ENCODE measurements around the gene DNAH14. TPM values are rescaled to one million over a fixed set of nuclear protein-coding genes. Genes with fewer than 3 reads are reported as not detected.
A peak's percentile ranks its signal among the peaks of the same experiment; 100 is the strongest.
"Not testable (repeated sequence)": the region's sequence is repeated elsewhere in the genome, so short reads cannot be mapped to it uniquely, and the experiment has no call there.

DNAH14 gene
- total and polyA plus RNA-seq, 2 experiments from 2014 or later: 13.5 to 40.8 TPM

DNA sequence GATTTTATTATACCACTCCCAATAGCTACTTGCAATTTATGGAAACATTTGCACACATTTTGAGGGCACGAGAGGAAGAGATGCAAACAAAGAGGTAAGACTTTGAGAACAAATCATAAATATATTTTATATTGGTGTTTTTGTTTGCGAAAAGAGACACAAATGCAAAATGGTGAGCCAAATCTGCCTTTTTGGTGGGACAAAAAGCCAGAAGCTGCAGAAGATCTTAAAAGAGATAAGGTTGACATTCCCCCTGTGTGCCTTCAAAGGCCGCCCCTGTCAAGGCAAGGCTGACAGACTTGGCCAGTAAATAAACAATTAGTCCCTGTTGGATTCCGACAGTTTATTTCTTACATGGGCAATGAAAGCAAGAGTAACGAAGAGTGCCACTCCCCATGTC, 375.5 kb downstream of the DNAH14 start:
- no peak overlapping the region for H3K27ac ChIP-seq
- no peaks in the 10 kb centered on the region for H3K9me3 ChIP-seq (ENCODE audit: low read depth)
- no peaks in the 10 kb centered on the region for H3K4me1 ChIP-seq (ENCODE audit: low read depth)
- DNase-seq (ENCODE audit: low read depth in 1 of 2, low spot score in 1 of 2): no peak
- TF ChIP-seq, protein P1, sequence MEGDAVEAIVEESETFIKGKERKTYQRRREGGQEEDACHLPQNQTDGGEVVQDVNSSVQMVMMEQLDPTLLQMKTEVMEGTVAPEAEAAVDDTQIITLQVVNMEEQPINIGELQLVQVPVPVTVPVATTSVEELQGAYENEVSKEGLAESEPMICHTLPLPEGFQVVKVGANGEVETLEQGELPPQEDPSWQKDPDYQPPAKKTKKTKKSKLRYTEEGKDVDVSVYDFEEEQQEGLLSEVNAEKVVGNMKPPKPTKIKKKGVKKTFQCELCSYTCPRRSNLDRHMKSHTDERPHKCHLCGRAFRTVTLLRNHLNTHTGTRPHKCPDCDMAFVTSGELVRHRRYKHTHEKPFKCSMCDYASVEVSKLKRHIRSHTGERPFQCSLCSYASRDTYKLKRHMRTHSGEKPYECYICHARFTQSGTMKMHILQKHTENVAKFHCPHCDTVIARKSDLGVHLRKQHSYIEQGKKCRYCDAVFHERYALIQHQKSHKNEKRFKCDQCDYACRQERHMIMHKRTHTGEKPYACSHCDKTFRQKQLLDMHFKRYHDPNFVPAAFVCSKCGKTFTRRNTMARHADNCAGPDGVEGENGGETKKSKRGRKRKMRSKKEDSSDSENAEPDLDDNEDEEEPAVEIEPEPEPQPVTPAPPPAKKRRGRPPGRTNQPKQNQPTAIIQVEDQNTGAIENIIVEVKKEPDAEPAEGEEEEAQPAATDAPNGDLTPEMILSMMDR (IDR thresholded peaks at IDR 0.05; ENCODE audit: low read depth, low read length): no peak
- no peaks in the 10 kb centered on the region for H3K36me3 ChIP-seq
- H3K27me3 ChIP-seq: no peaks in the 10 kb centered on the region
- no peak overlapping the region for H3K4me3 ChIP-seq

DNA sequence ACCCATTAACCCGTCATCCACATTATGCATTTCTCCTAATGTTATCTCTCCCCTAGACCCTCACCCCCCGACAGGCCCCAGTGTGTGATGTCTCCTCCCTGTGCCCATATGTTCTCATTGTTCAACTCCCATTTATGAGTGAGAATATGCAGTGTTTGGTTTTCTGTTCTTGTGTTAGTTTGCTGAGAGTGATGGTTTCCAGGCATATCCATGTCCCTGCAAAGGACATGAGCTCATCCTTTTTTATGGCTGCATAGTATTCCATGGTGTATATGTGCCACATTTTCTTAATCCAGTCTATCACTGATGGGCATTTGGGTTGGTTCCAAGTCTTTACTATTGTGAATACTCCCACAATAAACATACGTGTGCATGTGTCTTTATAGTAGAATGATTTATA, 381.1 kb downstream of the DNAH14 start:
- not testable (repeated sequence) for H3K27me3 ChIP-seq; DNase-seq (ENCODE audit: low read depth in 1 of 2, low spot score in 1 of 2); H3K9me3 ChIP-seq (ENCODE audit: low read depth); H3K36me3 ChIP-seq; H3K27ac ChIP-seq; H3K4me3 ChIP-seq; H3K4me1 ChIP-seq (ENCODE audit: low read depth)

DNA sequence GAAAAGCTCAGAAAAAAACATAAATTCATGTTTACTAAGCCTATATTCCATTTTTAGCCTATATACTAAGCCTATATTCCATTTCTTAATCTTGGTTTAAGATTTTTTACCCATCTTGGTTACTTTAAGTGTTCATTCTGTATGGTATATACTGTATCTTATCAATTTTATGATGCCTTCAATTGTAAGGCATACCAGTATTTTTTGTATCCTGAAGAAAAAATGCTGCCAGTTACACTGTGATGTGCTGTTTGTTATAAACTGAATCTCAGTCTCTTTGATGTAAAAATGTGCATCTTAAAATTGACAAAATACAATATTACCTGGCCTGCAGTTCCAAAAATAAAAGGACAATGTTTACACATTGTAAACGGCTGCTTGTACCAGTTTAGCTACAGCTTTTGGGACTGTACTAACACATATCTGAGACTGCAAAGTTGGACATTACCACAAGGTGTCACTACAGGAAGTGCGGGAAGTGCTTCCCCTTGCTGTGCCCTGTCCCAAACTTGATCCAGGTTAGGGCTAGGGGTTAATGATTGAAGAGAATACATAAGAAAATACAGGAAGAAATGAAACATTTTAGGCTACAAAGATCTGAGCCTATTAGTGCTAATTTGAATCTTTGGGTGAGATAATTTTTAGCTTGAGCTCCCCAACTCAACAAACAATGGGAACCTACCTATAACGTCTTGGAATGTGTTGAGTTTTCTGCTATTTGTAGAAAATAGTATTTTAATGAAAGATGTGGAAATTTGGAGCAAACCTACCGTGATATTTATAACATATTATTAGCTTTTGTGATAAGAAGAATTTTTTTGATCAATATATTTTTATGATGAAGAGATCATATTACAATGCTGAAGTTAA, 389.5 kb downstream of the DNAH14 start:
- no peaks in the 10 kb centered on the region for H3K9me3 ChIP-seq (ENCODE audit: low read depth)
- H3K27me3 ChIP-seq: no peaks in the 10 kb centered on the region
- H3K27ac ChIP-seq: no peak overlapping the region
- no peaks in the 10 kb centered on the region for H3K36me3 ChIP-seq
- DNase-seq (ENCODE audit: low read depth in 1 of 2, low spot score in 1 of 2): peak; percentile 63 to 65
- no peaks in the 10 kb centered on the region for H3K4me1 ChIP-seq (ENCODE audit: low read depth)
- no peak overlapping the region for H3K4me3 ChIP-seq
- TF ChIP-seq, protein P1 (IDR thresholded peaks at IDR 0.05; ENCODE audit: low read depth, low read length): peak; percentile 82

DNA sequence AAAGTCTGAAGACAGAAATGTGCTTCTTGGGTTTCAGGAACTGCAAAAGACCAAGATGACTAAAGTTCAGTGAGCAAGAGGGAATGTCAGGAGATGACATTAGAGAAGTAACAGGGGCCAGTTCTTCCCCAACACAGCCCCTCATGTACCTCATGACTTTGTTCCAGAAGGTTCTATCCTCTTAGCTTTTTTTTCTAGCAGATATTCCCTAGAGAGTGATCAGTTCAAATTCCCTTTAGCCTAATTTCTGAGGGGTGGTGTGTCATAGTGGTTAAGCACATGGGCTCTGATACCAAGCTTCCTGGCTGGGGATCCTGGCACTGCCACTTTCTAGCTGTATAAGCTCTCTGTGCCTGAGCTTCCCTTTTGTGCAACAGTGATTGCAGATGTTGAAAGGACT, 390.4 kb downstream of the DNAH14 start:
- DNase-seq (ENCODE audit: low read depth in 1 of 2, low spot score in 1 of 2): peak in 1 of 2 donors; percentile 40
- Histone ChIP-seq H3K9me3 (ENCODE audit: low read depth) (no peaks in the 10 kb centered on the region), H3K4me3 (no peak overlapping the region), H3K4me1 (ENCODE audit: low read depth) (no peaks in the 10 kb centered on the region), H3K27me3 (no peaks in the 10 kb centered on the region), H3K27ac (no peak overlapping the region), H3K36me3 (no peaks in the 10 kb centered on the region)
- TF ChIP-seq, protein P1 (IDR thresholded peaks at IDR 0.05; ENCODE audit: low read depth, low read length): no peak

DNA sequence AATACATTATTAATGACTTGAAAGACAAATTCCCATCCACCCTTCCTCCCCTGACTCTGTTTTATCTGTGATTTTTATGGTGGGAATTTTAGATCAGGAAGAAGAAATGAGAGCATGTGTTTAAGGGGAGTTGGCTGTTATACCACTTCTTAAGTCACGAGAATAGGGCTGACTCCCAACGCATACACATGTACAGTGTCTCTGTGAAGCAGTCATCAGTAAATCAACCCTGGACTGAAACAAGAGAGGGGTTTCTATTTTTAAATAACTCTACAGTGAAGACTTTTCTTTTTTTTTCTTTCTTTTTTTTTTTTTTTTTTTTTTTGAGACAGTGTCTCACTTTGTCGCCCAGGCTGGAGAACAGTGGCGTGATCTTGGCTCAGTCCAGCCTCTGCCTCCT, 392.3 kb downstream of the DNAH14 start:
- DNase-seq (ENCODE audit: low read depth in 1 of 2, low spot score in 1 of 2): no peak
- no peaks in the 10 kb centered on the region for H3K36me3 ChIP-seq
- no peak overlapping the region for H3K27ac ChIP-seq
- H3K4me1 ChIP-seq (ENCODE audit: low read depth): no peaks in the 10 kb centered on the region
- H3K9me3 ChIP-seq (ENCODE audit: low read depth): no peaks in the 10 kb centered on the region
- TF ChIP-seq, protein P1 (IDR thresholded peaks at IDR 0.05; ENCODE audit: low read depth, low read length): no peak
- no peaks in the 10 kb centered on the region for H3K27me3 ChIP-seq
- no peak overlapping the region for H3K4me3 ChIP-seq

DNA sequence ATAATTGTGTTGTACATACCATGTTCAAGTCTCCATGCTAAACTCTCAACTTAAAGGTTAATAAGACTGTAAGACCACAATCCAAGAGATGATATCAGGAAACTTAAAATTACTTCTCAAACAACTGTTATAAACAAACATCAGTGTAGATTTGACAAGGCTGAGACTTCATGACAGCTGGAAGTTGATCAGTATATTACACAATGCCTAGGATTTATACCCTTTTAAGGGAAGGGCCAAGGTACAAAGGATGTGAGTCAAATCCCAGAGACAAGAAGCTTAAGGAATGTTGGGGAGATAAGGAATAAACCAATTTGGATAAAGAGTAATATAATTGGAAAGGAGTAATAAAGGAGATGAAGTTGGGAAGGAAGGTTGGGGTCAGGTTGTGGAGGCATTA, 399.6 kb downstream of the DNAH14 start:
- Histone ChIP-seq H3K27me3 (no peaks in the 10 kb centered on the region), H3K4me3 (no peak overlapping the region), H3K4me1 (ENCODE audit: low read depth) (no peaks in the 10 kb centered on the region), H3K27ac (no peak overlapping the region), H3K36me3 (no peaks in the 10 kb centered on the region), H3K9me3 (ENCODE audit: low read depth) (no peaks in the 10 kb centered on the region)
- peak in 1 of 2 donors; percentile 55 for DNase-seq (ENCODE audit: low read depth in 1 of 2, low spot score in 1 of 2)
- TF ChIP-seq, protein P1 (IDR thresholded peaks at IDR 0.05; ENCODE audit: low read depth, low read length): no peak

DNA sequence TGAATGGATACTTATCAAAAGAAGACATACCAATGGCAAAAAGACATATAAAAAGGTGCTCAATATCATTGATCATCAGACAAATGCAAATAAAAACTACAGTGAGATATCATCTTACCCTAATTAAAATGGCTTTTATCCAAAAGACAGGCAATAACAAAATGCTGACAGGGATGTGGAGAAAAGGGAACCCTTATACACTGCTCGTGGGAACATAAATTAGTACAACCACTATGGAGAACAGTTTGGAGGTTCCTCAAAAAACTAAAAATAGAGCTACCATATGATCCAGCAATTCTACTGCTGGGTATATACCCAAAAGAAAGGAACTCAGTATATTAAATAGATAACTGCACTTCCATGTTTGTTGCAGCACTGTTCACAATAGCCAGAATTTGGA, 400.5 kb downstream of the DNAH14 start:
- H3K36me3 ChIP-seq; H3K27ac ChIP-seq; H3K9me3 ChIP-seq (ENCODE audit: low read depth); DNase-seq (ENCODE audit: low read depth in 1 of 2, low spot score in 1 of 2); H3K4me1 ChIP-seq (ENCODE audit: low read depth); H3K27me3 ChIP-seq; H3K4me3 ChIP-seq: not testable (repeated sequence)

All from cardiac muscle cell (in vitro differentiated cells and primary cell).